HepG2 (cell line): ENCODE measurements around the gene CYB5R3. TPM values are rescaled to one million over a fixed set of nuclear protein-coding genes. Genes with fewer than 3 reads are reported as not detected.

Source experiments
- FOXM1 ChIP-seq: sonication (generic); formaldehyde crosslinking; IDR thresholded peaks from 2 replicates; pipeline ENCODE4 v1.5.0; 2020; ENCODE audit warnings: missing genetic modification reagents
- ISL2 ChIP-seq: sonication (generic); formaldehyde crosslinking; IDR thresholded peaks from 2 replicates; pipeline ENCODE4 v1.5.0; 2020; ENCODE audit warnings: missing genetic modification reagents
- SOX13 ChIP-seq, 3 experiments: fragments of 450-650 bp in 1 of 3; sonication (generic) in 1 of 3; formaldehyde crosslinking in 1 of 3; IDR thresholded peaks in 2 of 3; conservative IDR thresholded peaks in 1 of 3; 2 replicates each; pipeline versions ENCODE4 v1.5.0 to v1.6.1; 2016 to 2020; ENCODE audit warnings: antibody characterized with exemption in 1 of 3, mild to moderate bottlenecking in 1 of 3, missing compliant biosample characterization in 1 of 3, missing genetic modification reagents in 1 of 3, moderate library complexity in 1 of 3
- U2AF1 ChIP-seq: fragments of 200-400 bp; formaldehyde crosslinking; optimal IDR thresholded peaks from 2 replicates; pipeline ENCODE3; 2017; ENCODE audit warnings: mild to moderate bottlenecking, low read depth, low read length
- ZBTB38 ChIP-seq: sonication (generic); formaldehyde crosslinking; IDR thresholded peaks from 2 replicates; pipeline ENCODE4 v1.5.1; 2020; ENCODE audit warnings: mild to moderate bottlenecking, missing genetic modification reagents
- ZNF205 ChIP-seq: IDR thresholded peaks from 2 replicates; pipeline ENCODE4 v1.6.1; 2018; ENCODE audit warnings: missing biosample characterization, missing genetic modification reagents
- ZNF460 ChIP-seq: sonication (generic); formaldehyde crosslinking; IDR thresholded peaks from 2 replicates; pipeline ENCODE4 v1.5.1; 2020; ENCODE audit warnings: missing genetic modification reagents, mild to moderate bottlenecking, borderline replicate concordance
- ZNF75D ChIP-seq: sonication (generic); formaldehyde crosslinking; IDR thresholded peaks from 2 replicates; pipeline ENCODE4 v1.8.1; 2023; ENCODE audit warnings: missing genetic modification reagents, mild to moderate bottlenecking, borderline replicate concordance
- ZNF883 ChIP-seq: sonication (generic); formaldehyde crosslinking; IDR thresholded peaks from 2 replicates; pipeline ENCODE4 v1.5.1; 2020; ENCODE audit warnings: mild to moderate bottlenecking, missing genetic modification reagents; ENCODE audit errors: not compliant biosample characterization
- polyA plus RNA-seq, 8 experiments: library from polyadenylated mRNA; depleted of rRNA in 3 of 8; stranded (reverse) in 7 of 8; unstranded in 1 of 8; fragments of >200 nt; fragmentation: Illumina TruSeq in 4 of 8; extraction: Trizol in 4 of 8; gene quantifications; 2 replicates each; pipeline versions ENCODE4 v1.2.1 to v1.2.3, GENCODE V29; 2011 to 2016; ENCODE audit warnings: low read depth in 4 of 8, missing spikeins in 1 of 8, mixed read lengths in 1 of 8; ENCODE audit not compliant: insufficient read depth in 1 of 8
- total RNA-seq, 5 experiments: library from RNA; depleted of rRNA; stranded (reverse); fragments of >200 nt; fragmentation: Illumina TruSeq; extraction: Trizol; gene quantifications; 2 replicates each; pipeline ENCODE4 v1.2.3, GENCODE V29; 2016; ENCODE audit warnings: low read depth in 1 of 5
- TF ChIP-seq, protein P1 (sequence below): sonication (generic); formaldehyde crosslinking; IDR thresholded peaks from 2 replicates; pipeline ENCODE4 v1.9.0; 2022; ENCODE audit warnings: missing genetic modification reagents, mild to moderate bottlenecking, borderline replicate concordance
- TF ChIP-seq, protein P2 (sequence below): sonication (generic); formaldehyde crosslinking; IDR thresholded peaks from 2 replicates; pipeline ENCODE4 v1.8.0; 2022; ENCODE audit warnings: low read depth, missing genetic modification reagents

CYB5R3 gene
- total and polyA plus RNA-seq, 2 of the 13 experiments (the other 11 are each of a cell fraction or from before 2014, with no cell fraction given), result 32.4 to 305 TPM

DNA sequence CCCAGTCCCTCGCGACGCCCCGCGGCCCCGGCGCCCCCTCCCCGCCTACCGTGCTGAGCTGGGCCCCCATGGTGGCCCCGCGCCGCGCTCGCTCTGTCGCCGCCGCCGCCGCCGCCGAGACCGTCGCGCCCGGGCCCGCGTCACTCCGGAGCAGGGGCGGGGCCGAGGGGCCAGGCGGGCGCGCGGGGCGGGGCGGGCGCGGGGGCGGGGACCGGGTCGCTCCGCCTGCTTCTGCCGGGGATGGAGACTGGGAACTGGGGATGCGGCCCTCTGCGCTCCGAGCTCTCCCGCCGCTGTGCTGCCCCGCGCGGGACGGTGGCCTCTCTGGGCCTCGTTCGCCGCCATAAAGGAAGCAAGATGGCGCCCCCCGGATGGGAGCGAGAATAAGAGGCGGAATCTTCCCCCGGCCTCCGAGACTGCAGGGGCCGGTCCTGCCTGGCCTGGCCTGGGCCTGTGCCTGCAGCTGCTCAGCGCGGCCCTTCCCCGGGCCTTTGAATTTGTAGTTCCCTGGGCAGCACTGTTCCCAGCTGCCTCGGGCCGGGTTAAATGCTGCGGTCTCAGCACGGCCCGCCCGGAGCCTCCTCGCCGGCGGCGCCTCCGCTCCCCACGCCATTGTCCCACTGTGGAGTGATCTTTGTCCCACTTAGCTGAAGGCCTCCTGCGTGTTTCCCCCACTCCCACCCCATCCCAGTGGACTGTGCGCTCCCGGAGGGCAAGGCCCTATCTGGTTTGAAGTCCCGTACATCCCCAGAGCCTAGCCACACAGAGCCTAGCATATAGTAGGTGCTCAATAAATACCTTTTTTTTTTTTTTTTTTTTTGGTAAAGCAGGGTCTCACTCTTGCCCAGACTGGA, at the start of gene CYB5R3 (continued):
- TF ChIP-seq, protein P1, sequence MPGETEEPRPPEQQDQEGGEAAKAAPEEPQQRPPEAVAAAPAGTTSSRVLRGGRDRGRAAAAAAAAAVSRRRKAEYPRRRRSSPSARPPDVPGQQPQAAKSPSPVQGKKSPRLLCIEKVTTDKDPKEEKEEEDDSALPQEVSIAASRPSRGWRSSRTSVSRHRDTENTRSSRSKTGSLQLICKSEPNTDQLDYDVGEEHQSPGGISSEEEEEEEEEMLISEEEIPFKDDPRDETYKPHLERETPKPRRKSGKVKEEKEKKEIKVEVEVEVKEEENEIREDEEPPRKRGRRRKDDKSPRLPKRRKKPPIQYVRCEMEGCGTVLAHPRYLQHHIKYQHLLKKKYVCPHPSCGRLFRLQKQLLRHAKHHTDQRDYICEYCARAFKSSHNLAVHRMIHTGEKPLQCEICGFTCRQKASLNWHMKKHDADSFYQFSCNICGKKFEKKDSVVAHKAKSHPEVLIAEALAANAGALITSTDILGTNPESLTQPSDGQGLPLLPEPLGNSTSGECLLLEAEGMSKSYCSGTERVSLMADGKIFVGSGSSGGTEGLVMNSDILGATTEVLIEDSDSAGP (CRISPR knock-in tag), result 0 out of 2 replicates have a peak, but pooled peaks have one; percentile 4
- no peak for TF ChIP-seq ZNF460 (CRISPR knock-in tag)
- TF ChIP-seq, protein P2, sequence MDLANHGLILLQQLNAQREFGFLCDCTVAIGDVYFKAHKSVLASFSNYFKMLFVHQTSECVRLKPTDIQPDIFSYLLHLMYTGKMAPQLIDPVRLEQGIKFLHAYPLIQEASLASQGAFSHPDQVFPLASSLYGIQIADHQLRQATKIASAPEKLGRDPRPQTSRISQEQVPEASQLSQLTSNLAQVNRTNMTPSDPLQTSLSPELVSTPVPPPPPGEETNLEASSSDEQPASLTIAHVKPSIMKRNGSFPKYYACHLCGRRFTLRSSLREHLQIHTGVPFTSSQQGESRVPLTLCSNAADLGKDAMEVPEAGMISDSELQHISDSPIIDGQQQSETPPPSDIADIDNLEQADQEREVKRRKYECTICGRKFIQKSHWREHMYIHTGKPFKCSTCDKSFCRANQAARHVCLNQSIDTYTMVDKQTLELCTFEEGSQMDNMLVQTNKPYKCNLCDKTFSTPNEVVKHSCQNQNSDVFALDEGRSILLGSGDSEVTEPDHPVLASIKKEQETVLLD (CRISPR knock-in tag), result peak; percentile 68
- TF ChIP-seq ZNF75D (CRISPR knock-in tag), result no peak
- no peak for TF ChIP-seq SOX13 (IDR thresholded peaks at IDR 0.05)
- TF ChIP-seq SOX13 (CRISPR knock-in tag; conservative IDR thresholded peaks at IDR 0.05 in 1 of 2, IDR thresholded peaks at IDR 0.05 in 1 of 2), result 0 out of 4 replicates have a peak, but pooled peaks of 1 of the 2 experiments have one; percentile 9
- peak; percentile 32 for TF ChIP-seq U2AF1
- peak; percentile 26 for TF ChIP-seq ZNF883 (CRISPR knock-in tag)
- no peak for TF ChIP-seq FOXM1
- TF ChIP-seq ZNF205 (CRISPR knock-in tag), result 0 out of 2 replicates have a peak, but pooled peaks have one; percentile 34
- TF ChIP-seq ZBTB38 (CRISPR knock-in tag), result peak; percentile 60
- TF ChIP-seq ISL2 (CRISPR knock-in tag), result no peak
- TF ChIP-seq, all 625 proteins: peak for 48
